Coronary artery (tissue), 2 donors: ENCODE data around the gene DNAAF8.

Experiments
- DNase-seq: peaks from one replicate; pipeline ENCODE4 v3.0.0-alpha.2; 2017; ENCODE audit warnings: low spot score
- H3K27ac ChIP-seq, 2 donors: fragments of 200-600 bp; sonication (generic); one replicate each; pipeline ENCODE4 v1.5.1; 2016 to 2019
- H3K4me3 ChIP-seq: fragments of 200-600 bp; sonication (generic); 2 replicates; pipeline ENCODE4 v1.5.1; 2016; ENCODE audit warnings: mild to moderate bottlenecking, moderate library complexity
- TF ChIP-seq, protein P1 (sequence below): fragments of 200-600 bp; sonication (generic); IDR thresholded peaks from one replicate; pipeline ENCODE4 v1.5.1; 2019; ENCODE audit warnings: antibody characterized with exemption

The DNAAF8 gene

DNA sequence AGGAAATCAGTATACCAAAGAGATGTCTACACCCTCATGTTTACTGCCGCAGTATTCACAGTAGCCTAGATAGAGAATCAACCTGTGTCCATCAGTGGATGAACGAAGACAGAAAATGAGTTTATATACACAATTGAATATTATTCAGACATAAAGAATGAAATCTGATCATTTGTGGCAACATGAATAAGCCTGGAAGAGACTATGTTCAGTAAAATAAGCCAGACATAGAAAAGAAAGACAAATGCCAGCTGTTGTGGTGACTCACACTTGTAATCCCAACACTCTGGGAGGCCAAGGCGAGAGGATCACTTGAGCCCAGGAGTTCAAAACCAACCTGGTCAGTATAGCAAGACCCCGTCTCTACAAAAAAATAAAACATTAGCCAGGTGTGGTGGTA, 24.9 kb upstream of the DNAAF8 start:
- DNase-seq = no peak
- Histone ChIP-seq H3K27ac (no peak overlapping the region), H3K4me3 (no peak overlapping the region)
- TF ChIP-seq, protein P1, sequence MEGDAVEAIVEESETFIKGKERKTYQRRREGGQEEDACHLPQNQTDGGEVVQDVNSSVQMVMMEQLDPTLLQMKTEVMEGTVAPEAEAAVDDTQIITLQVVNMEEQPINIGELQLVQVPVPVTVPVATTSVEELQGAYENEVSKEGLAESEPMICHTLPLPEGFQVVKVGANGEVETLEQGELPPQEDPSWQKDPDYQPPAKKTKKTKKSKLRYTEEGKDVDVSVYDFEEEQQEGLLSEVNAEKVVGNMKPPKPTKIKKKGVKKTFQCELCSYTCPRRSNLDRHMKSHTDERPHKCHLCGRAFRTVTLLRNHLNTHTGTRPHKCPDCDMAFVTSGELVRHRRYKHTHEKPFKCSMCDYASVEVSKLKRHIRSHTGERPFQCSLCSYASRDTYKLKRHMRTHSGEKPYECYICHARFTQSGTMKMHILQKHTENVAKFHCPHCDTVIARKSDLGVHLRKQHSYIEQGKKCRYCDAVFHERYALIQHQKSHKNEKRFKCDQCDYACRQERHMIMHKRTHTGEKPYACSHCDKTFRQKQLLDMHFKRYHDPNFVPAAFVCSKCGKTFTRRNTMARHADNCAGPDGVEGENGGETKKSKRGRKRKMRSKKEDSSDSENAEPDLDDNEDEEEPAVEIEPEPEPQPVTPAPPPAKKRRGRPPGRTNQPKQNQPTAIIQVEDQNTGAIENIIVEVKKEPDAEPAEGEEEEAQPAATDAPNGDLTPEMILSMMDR = no peak

DNA sequence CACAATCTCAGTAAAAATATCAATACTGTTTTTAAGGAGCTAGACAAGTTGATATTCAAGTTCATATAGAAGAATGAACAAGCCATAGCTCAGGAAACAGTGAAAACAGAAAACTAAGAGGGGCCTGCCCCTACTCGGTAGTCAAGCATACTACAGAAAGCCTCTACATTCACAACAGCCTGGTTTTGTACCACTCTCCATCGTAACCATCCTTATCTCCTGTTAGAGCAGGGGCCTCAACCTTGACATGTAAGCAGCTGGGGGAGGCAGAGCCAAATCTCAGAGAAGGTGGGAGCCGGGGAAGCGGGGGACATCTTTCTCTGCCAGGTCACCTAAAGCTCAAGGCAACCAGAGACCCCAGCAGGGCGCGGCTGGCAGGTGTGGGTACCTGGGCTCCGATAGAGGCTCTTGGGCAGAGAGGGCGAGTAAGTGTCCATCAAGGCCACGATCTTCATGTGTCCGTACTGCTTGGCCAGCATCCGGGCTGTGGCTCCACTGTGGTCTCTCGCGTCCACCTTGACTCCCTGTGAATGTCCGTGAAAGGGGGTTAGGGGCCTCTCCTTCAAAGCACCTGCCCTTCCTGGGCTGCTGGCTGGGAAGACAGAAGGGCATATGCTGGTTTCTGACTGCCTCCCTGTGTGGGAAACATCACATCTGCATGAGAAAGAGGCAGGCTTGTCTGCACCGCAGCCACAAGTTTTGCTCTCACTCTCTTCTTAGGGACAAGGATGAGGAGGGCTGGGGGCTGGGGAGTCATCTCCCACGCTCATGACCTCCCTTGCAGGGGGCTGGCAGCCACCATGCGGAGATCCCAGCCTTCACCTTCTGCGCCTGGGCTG, 20.5 kb upstream of the DNAAF8 start:
- H3K4me3 ChIP-seq = no peak overlapping the region
- H3K27ac ChIP-seq = no peak overlapping the region
- no peak for DNase-seq
- TF ChIP-seq, protein P1 = no peak

DNA sequence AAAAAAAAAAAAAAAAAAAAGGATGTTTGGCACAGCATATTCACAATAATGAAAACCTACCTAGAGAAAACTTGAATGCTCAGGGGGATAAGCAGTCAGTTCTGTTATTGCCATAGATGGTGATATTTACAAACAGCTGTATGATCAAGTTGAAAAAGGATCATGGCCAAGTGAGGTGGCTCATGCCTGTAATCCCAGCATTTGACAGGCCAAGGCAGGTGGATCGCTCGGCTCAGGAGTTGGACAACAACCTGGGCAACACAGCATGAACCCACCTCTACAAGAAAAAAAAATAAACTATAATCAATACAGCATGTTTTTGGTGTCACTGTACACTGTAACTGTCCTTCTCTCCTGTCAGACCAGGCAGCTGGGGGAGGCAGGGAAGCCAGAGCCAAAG, 19.3 kb upstream of the DNAAF8 start:
- TF ChIP-seq, protein P1 = no peak
- no peak for DNase-seq
- Histone ChIP-seq H3K27ac (no peak overlapping the region), H3K4me3 (no peak overlapping the region)

GRCh38 chr16:4718466-4718865, 15.9 kb upstream of the DNAAF8 start:
- no peak for DNase-seq
- TF ChIP-seq, protein P1 = no peak
- no peak overlapping the region for H3K27ac ChIP-seq
- H3K4me3 ChIP-seq = no peak overlapping the region

DNA sequence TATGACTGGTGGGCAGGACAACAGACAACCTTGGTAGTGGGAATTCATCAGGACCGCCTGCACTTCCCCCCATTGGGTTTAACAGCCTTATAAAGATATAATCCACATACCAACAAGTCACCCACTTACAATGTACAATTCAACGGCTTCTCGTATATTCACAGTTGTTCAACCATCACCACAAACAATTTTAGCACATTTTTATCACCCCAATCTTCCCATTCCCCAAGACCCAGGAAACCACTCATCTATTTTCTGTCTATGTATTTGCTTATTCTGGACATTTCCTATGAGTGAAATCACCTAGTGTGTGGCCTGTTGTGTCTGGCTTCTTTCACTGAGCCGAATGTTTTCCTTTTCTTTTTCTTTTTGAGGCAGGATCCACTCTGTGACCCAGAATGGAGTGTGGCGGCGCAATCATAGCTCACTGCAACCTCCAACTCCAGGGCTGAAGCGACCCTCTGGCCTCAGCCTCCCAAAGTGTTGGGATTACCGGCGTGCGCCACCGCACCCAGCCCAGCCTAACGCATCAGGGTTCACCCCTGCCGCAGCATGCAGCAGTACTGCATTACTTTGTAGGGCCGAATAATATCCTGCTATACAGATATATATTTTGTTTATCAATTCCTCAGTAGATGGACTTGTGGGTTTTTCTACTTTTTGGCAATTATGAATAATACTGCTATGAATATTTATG, 11.1 kb upstream of the DNAAF8 start:
- Histone ChIP-seq H3K4me3 (no peak overlapping the region), H3K27ac (no peak overlapping the region)
- TF ChIP-seq, protein P1 = no peak
- DNase-seq = no peak

DNA sequence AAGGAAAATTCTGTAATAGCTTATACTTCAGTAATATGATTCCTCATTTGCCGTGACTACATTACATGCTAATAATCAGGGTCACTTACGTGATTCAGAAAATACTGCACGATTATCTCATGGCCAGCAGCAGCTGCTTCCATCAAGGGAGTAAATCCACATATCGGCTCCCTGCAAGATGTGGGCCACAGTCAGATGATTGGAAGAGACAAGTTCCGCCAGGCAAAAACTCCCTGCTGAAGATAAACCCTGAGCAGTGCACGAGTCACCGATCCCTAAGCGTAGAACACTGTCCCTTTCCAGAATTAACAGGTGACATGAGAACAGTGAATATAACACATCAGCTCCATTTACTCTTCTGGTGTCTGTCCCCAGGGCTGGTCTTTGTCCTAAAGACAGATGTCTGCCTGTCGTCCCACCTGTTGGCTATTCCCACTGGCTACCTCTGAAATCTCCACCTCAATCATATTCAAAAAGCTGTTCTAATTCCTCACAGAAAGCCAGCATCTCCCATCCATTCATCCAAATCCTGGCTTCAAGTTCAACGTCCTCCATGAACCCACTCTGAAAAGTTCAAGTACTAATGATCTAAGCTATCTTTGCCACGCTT, 9.6 kb upstream of the DNAAF8 start:
- Histone ChIP-seq H3K4me3 (no peak overlapping the region), H3K27ac (no peak overlapping the region)
- DNase-seq = no peak
- TF ChIP-seq, protein P1 = no peak
